ENCODE results near the gene ALMS1.
"Not testable (repeated sequence)": the region's sequence is repeated elsewhere in the genome, so short reads cannot be mapped to it uniquely, and the experiment has no call there.

GRCh38 chr2:73530773-73531172, 145.1 kb downstream of the ALMS1 start:
- TF ChIP-seq CTCF, POLR2A (IDR thresholded peaks at IDR 0.05): not testable (repeated sequence)
